DOHH2 (cell line): ENCODE data around the gene GFI1.

Experiments
- EZH2phosphoT487 ChIP-seq: fragments of 200-600 bp; sonication (generic); IDR thresholded peaks from 2 replicates; pipeline ENCODE4 v1.6.1; 2017; ENCODE audit warnings: borderline replicate concordance, mild to moderate bottlenecking, antibody characterized with exemption, low read length, moderate library complexity, mixed read lengths
- TF ChIP-seq, protein P1 (sequence below): fragments of 200-600 bp; sonication (generic); IDR thresholded peaks from one replicate; pipeline ENCODE4 v1.5.1; 2014; ENCODE audit warnings: antibody characterized with exemption, mild to moderate bottlenecking, low read depth, low read length; ENCODE audit not compliant: poor library complexity, severe bottlenecking

DNA sequence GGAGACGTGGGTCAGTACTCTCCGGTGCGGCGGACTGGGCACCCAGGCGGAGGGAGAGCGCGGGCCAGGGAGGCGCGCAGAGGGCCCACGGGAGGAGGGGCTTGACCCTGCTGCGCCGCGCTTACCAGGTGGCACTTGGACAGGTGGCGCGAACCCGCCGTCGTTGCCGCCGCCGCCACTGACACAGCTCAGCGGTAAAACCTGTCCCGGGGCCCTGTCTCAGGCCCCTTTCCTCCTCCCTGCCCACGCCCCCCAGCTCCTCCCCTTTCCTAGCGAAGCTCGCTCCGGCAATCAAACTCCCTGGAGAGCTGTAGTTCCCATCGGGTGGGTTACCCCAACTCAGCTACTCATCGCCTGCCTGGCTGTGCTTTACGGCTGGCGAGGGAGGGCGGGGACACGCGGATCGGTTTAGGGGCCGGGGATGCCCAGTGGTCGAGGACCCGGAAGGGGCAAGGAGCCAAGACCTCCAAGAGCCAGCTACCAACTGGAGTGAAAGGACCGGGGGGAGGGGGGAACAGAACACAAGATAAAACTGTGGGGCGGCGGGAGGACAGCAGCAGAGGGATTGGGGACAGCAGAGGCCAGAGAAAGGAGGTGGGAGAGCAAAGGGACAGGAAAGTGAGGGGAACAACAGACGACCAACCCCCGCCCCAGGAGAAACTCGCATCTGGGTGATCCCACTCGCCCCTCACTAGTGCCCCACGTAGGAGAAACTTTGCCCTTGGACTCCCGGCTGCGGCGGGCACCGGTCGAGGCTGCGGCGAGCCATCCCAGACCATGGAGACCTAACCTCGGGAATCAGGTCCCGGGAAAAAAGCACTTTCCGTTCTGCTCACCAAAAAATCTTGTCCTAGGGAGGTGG is 2.9 kb downstream of the GFI1 start:
- TF ChIP-seq, protein P1, sequence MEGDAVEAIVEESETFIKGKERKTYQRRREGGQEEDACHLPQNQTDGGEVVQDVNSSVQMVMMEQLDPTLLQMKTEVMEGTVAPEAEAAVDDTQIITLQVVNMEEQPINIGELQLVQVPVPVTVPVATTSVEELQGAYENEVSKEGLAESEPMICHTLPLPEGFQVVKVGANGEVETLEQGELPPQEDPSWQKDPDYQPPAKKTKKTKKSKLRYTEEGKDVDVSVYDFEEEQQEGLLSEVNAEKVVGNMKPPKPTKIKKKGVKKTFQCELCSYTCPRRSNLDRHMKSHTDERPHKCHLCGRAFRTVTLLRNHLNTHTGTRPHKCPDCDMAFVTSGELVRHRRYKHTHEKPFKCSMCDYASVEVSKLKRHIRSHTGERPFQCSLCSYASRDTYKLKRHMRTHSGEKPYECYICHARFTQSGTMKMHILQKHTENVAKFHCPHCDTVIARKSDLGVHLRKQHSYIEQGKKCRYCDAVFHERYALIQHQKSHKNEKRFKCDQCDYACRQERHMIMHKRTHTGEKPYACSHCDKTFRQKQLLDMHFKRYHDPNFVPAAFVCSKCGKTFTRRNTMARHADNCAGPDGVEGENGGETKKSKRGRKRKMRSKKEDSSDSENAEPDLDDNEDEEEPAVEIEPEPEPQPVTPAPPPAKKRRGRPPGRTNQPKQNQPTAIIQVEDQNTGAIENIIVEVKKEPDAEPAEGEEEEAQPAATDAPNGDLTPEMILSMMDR = no peak
- TF ChIP-seq EZH2phosphoT487 = peak; percentile 81; the same call in 1 of the 2 replicates
